Activated T-cell treated with anti-CD3 and anti-CD28 coated beads for 4 hours (primary cell): Measurements from ENCODE around the gene CLEC4M.

Experiments used
- DNase-seq: peaks from one replicate; pipeline ENCODE4 v3.0.0-alpha.2; 2020

Gene CLEC4M

DNA sequence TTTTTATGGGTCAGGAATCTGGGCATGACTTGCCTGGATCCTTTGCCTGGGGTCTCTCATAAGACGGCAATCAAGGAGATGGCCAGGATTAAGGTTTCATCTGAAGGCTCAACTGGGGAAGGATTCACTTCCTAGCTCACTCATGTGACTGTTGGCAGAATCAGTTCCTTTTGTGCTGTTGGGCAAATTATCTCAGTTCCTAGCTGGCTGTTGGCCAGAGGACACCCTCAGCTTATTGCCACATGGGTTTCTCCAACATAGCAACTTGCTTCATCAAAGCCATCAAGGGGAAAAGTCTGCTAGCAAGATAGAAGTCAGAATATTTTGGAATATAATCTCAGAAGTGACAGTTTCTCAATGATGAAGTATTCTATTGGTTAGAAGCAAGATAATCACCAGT, 54.8 kb downstream of the CLEC4M start:
- DNase-seq = no peak

DNA sequence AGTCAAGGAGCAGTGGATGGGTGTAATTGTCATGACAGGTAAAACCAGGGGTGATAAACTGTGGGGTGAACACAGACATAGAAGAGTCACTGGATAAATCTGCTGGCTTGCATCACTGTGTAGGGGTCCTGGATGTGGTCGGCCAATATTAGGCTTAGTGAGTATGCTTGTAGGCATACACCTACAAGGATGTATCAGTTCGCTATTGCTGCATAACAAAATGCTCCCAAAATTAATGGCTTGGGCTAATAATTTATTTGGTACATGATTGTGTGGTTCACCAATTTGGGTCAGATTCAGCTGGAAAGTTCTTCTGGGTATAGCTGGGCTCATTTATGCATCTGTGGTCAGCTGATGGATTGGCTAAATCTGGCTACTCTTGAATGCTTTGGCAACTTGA, 55.8 kb downstream of the CLEC4M start:
- DNase-seq = no peak
